SK-N-SH (cell line): ENCODE measurements around the gene MXRA8.

Experiments
- CHD2 ChIP-seq: fragments of 150-350 bp; IDR thresholded peaks from 2 replicates; pipeline ENCODE4 v1.6.1; 2018; ENCODE audit warnings: low read length; ENCODE audit not compliant: partially characterized antibody
- EP300 ChIP-seq, 2 experiments: IDR thresholded peaks; 2 replicates each; pipeline versions ENCODE4 v1.4.0 to v1.6.1; 2012; ENCODE audit warnings: borderline replicate concordance in 1 of 2, low read depth in 1 of 2, low read length in 1 of 2
- FOXJ3 ChIP-seq: sonication (generic); formaldehyde crosslinking; IDR thresholded peaks from 2 replicates; pipeline ENCODE4 v1.5.1; 2020; ENCODE audit warnings: mild to moderate bottlenecking, missing genetic modification reagents
- MXI1 ChIP-seq: IDR thresholded peaks from 2 replicates; pipeline ENCODE4 v1.6.1; 2012; ENCODE audit warnings: mild to moderate bottlenecking, low read depth, low read length, improper control_type of control experiment
- YY1 ChIP-seq: IDR thresholded peaks from 2 replicates; pipeline ENCODE4 v1.4.0; 2012; ENCODE audit warnings: low read depth, mild to moderate bottlenecking
- TF ChIP-seq, protein P1 (sequence below): fragments of 200-600 bp; sonication (generic); IDR thresholded peaks from 2 replicates; pipeline ENCODE4 v1.6.1; 2017; ENCODE audit warnings: antibody characterized with exemption, mild to moderate bottlenecking, moderate library complexity
- TF ChIP-seq, protein P2 (sequence below): fragments of 150-350 bp; IDR thresholded peaks from 2 replicates; pipeline ENCODE4 v1.6.1; 2016; ENCODE audit warnings: mild to moderate bottlenecking, low read depth, low read length

DNA sequence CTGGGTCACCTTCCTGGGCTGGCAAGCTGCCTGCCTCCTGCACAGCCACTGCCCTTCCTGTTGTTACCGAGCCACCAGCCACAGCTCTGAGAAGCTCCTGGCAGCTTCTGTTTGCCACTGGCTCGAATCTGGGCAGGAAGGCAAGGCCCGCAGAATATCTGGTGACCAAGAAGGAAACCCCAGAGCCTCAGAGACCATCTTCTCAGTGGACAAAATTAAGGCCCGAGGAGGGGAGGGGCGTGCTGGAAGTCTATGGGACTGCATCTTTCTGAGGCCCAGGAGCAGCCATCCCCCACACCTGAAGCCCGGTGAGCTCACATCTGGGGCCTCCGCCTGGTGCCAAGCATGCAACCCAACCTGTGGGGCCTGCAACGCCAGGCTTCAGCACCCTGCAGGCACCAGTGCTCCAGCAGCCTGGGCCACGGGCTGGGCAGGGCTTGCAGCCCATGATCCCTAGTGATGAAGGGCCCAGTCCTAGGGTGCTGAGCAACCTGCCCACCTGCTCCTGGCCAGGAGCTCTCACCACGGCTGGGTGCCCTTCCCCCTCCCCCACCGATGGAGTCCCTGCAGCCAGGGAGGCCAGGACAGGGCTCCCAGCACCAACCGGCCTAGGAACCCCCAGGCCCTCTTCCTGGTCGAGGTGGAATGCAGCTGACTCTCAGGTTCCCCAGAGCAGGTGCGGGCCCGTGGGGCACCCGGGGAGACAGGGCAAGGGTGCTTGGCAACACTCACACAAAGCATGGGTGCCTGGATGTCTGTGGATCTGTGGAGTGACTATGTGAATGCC lies 32.9 kb downstream of the MXRA8 start:
- TF ChIP-seq, protein P1, sequence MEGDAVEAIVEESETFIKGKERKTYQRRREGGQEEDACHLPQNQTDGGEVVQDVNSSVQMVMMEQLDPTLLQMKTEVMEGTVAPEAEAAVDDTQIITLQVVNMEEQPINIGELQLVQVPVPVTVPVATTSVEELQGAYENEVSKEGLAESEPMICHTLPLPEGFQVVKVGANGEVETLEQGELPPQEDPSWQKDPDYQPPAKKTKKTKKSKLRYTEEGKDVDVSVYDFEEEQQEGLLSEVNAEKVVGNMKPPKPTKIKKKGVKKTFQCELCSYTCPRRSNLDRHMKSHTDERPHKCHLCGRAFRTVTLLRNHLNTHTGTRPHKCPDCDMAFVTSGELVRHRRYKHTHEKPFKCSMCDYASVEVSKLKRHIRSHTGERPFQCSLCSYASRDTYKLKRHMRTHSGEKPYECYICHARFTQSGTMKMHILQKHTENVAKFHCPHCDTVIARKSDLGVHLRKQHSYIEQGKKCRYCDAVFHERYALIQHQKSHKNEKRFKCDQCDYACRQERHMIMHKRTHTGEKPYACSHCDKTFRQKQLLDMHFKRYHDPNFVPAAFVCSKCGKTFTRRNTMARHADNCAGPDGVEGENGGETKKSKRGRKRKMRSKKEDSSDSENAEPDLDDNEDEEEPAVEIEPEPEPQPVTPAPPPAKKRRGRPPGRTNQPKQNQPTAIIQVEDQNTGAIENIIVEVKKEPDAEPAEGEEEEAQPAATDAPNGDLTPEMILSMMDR, result no peak
- TF ChIP-seq MXI1 (no peak), FOXJ3 (no peak), YY1 (no peak), CHD2 (no peak), EP300 (IDR thresholded peaks at IDR 0.05; ENCODE audit: borderline replicate concordance in 1 of 2, low read depth in 1 of 2, low read length in 1 of 2) (no peak)
- TF ChIP-seq, protein P2, sequence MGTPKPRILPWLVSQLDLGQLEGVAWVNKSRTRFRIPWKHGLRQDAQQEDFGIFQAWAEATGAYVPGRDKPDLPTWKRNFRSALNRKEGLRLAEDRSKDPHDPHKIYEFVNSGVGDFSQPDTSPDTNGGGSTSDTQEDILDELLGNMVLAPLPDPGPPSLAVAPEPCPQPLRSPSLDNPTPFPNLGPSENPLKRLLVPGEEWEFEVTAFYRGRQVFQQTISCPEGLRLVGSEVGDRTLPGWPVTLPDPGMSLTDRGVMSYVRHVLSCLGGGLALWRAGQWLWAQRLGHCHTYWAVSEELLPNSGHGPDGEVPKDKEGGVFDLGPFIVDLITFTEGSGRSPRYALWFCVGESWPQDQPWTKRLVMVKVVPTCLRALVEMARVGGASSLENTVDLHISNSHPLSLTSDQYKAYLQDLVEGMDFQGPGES, result no peak
